HEK293T (cell line): ENCODE data around the gene MPIG6B.

ENCODE experiments used
- ARNT ChIP-seq: fragments of 450-650 bp; IDR thresholded peaks from 2 replicates; pipeline ENCODE4 v1.6.1; 2017; ENCODE audit warnings: mild to moderate bottlenecking
- BHLHE40 ChIP-seq: fragments of 450-650 bp; IDR thresholded peaks from 2 replicates; pipeline ENCODE4 v1.6.1; 2016; ENCODE audit warnings: mild to moderate bottlenecking, moderate library complexity, borderline replicate concordance
- ELF4 ChIP-seq: fragments of 450-650 bp; IDR thresholded peaks from 2 replicates; pipeline ENCODE4 v1.6.1; 2017; ENCODE audit warnings: antibody characterized with exemption
- FOXA1 ChIP-seq: fragments of 450-650 bp; IDR thresholded peaks from 2 replicates; pipeline ENCODE4 v1.6.1; 2016; ENCODE audit warnings: mild to moderate bottlenecking
- FOXK2 ChIP-seq: fragments of 450-650 bp; IDR thresholded peaks from 2 replicates; pipeline ENCODE4 v1.6.1; 2016; ENCODE audit warnings: mild to moderate bottlenecking
- FOXM1 ChIP-seq: fragments of 450-650 bp; IDR thresholded peaks from 2 replicates; pipeline ENCODE4 v1.6.1; 2017; ENCODE audit warnings: mild to moderate bottlenecking, borderline replicate concordance
- L3MBTL2 ChIP-seq: fragments of 450-650 bp; conservative IDR thresholded peaks from 2 replicates; pipeline ENCODE4 v1.6.1; 2016; ENCODE audit warnings: mild to moderate bottlenecking
- LEF1 ChIP-seq: fragments of 450-650 bp; IDR thresholded peaks from 2 replicates; pipeline ENCODE4 v1.6.1; 2017; ENCODE audit warnings: mild to moderate bottlenecking, borderline replicate concordance
- NFRKB ChIP-seq: fragments of 450-650 bp; IDR thresholded peaks from 2 replicates; pipeline ENCODE4 v1.6.1; 2016; ENCODE audit warnings: mild to moderate bottlenecking, moderate library complexity
- SUZ12 ChIP-seq: fragments of 450-650 bp; IDR thresholded peaks from 2 replicates; pipeline ENCODE4 v1.6.1; 2016; ENCODE audit warnings: mild to moderate bottlenecking
- TARDBP ChIP-seq: fragments of 450-650 bp; IDR thresholded peaks from 2 replicates; pipeline ENCODE4 v1.6.1; 2016
- ZNF384 ChIP-seq: fragments of 450-650 bp; IDR thresholded peaks from 2 replicates; pipeline ENCODE4 v1.6.1; 2016
- TF ChIP-seq, protein P1 (sequence below): fragments of 450-650 bp; IDR thresholded peaks from 2 replicates; pipeline ENCODE4 v1.6.1; 2016

DNA sequence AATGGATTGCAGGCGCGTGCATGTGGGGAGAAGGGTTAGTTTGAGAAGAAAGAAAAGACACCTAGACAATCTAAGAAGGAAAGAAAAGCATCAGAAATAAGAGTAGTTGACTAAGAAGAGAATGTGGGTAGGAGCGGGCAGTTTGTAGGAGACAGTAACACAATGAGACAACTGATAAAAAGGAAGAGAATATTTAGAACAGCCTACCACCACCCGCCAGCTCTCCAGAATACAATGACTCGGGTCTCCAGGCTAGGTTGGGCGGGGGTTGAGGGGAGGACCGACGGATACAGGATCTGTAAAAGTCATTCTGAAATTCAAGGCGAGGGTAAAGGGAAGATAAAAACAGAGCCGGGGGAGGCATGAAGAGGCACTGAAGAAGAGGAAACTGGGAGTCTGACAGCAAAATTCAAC is 20.8 kb upstream of the MPIG6B start:
- TF ChIP-seq ARNT (no peak), BHLHE40 (no peak), ZNF384 (no peak), TARDBP (no peak), FOXM1 (no peak), NFRKB (no peak), SUZ12 (no peak), FOXK2 (no peak), L3MBTL2 (no peak), FOXA1 (no peak), LEF1 (no peak), ELF4 (no peak)
- TF ChIP-seq, protein P1, sequence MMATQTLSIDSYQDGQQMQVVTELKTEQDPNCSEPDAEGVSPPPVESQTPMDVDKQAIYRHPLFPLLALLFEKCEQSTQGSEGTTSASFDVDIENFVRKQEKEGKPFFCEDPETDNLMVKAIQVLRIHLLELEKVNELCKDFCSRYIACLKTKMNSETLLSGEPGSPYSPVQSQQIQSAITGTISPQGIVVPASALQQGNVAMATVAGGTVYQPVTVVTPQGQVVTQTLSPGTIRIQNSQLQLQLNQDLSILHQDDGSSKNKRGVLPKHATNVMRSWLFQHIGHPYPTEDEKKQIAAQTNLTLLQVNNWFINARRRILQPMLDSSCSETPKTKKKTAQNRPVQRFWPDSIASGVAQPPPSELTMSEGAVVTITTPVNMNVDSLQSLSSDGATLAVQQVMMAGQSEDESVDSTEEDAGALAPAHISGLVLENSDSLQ, result no peak
